WTC11 (cell line): ENCODE data around the gene C12orf43. TPM values are rescaled to one million over a fixed set of nuclear protein-coding genes. Genes with fewer than 3 reads are reported as not detected.

Experiments used
- ATAC-seq: fragments of 200-7000 bp; cut with Tn5 transposase; 2 replicates; pipeline ENCODE4 v1.10.0; 2021; ENCODE audit warnings: mild to moderate bottlenecking, moderate library complexity
- CTCF ChIA-PET: fragments of 300-600 bp; sonication (Branson Sonifier 250); formaldehyde crosslinking; loops from one replicate; lab custom pipeline; 2021; ENCODE audit warnings: antibody characterized with exemption; lab: Charles Lee
- POLR2A ChIA-PET: fragments of 350-600 bp; sonication (Branson Sonifier 250); formaldehyde crosslinking; loops from one replicate; lab custom pipeline; 2021; ENCODE audit warnings: antibody characterized with exemption; lab: Charles Lee
- DNase-seq: peaks from one replicate; pipeline ENCODE4 v3.0.0; 2021; ENCODE audit warnings: low spot score
- H3K27ac Mint-ChIP-seq: 2 replicates; pipeline ENCODE4 v1.8.0; 2021; ENCODE audit warnings: mixed read lengths
- H3K27me3 Mint-ChIP-seq: 2 replicates; pipeline ENCODE4 v1.8.0; 2021; ENCODE audit warnings: low read depth, mild to moderate bottlenecking, moderate library complexity, mixed read lengths
- H3K36me3 Mint-ChIP-seq: 2 replicates; pipeline ENCODE4 v1.8.0; 2021; ENCODE audit warnings: mixed read lengths
- H3K4me1 Mint-ChIP-seq: 2 replicates; pipeline ENCODE4 v1.8.0; 2022; ENCODE audit warnings: mixed read lengths
- H3K4me3 Mint-ChIP-seq: 2 replicates; pipeline ENCODE4 v1.8.0; 2021; ENCODE audit warnings: mild to moderate bottlenecking, moderate library complexity, mixed read lengths
- H3K9me3 Mint-ChIP-seq: 2 replicates; pipeline ENCODE4 v1.8.0; 2021; ENCODE audit warnings: mixed read lengths
- CBFB ChIP-seq: sonication (generic); formaldehyde crosslinking; IDR thresholded peaks from 2 replicates; pipeline ENCODE4 v1.8.1; 2022; ENCODE audit warnings: mild to moderate bottlenecking, low read depth, missing genetic modification reagents
- ETV6 ChIP-seq: sonication (generic); formaldehyde crosslinking; IDR thresholded peaks from 2 replicates; pipeline ENCODE4 v1.8.1; 2022; ENCODE audit warnings: mild to moderate bottlenecking, missing genetic modification reagents
- NR1H2 ChIP-seq: sonication (generic); formaldehyde crosslinking; IDR thresholded peaks from 2 replicates; pipeline ENCODE4 v1.9.0; 2021; ENCODE audit warnings: mild to moderate bottlenecking, moderate library complexity, missing genetic modification reagents
- SOX15 ChIP-seq: fragments of 250-450 bp; sonication (Bioruptor Pico); IDR thresholded peaks from 2 replicates; pipeline ENCODE4 v1.9.0; 2021; ENCODE audit warnings: mild to moderate bottlenecking
- TP53 ChIP-seq: sonication (generic); formaldehyde crosslinking; IDR thresholded peaks from 2 replicates; pipeline ENCODE4 v1.8.1; 2023; ENCODE audit warnings: mild to moderate bottlenecking, missing genetic modification reagents
- ZNF121 ChIP-seq: sonication (generic); formaldehyde crosslinking; IDR thresholded peaks from 2 replicates; pipeline ENCODE4 v1.8.0; 2023; ENCODE audit warnings: missing genetic modification reagents
- ZNF138 ChIP-seq: sonication (generic); formaldehyde crosslinking; conservative IDR thresholded peaks from 2 replicates; pipeline ENCODE4 v1.8.1; 2022; ENCODE audit warnings: mild to moderate bottlenecking, moderate library complexity, missing genetic modification reagents
- ZNF423 ChIP-seq: fragments of 250-450 bp; sonication (Bioruptor Pico); IDR thresholded peaks from 2 replicates; pipeline ENCODE4 v2.1.2; 2022; ENCODE audit warnings: mild to moderate bottlenecking, moderate library complexity
- total RNA-seq: library from RNA; stranded (reverse); gene quantifications from 3 replicates; pipeline ENCODE4 v1.2.3, GENCODE V29; 2021
- TF ChIP-seq, protein P1 (sequence below): fragments of 250-450 bp; sonication (Bioruptor Pico); IDR thresholded peaks from 2 replicates; pipeline ENCODE4 v1.9.0; 2021; ENCODE audit warnings: moderate library complexity, mild to moderate bottlenecking, inconsistent platforms, borderline replicate concordance
- TF ChIP-seq, protein P2 (sequence below): fragments of 250-450 bp; sonication (Bioruptor Pico); IDR thresholded peaks from 2 replicates; pipeline ENCODE4 v2.1.2; 2022; ENCODE audit warnings: mild to moderate bottlenecking, moderate library complexity
- TF ChIP-seq, protein P3 (sequence below): sonication (generic); formaldehyde crosslinking; IDR thresholded peaks from 2 replicates; pipeline ENCODE4 v1.8.0; 2022; ENCODE audit warnings: missing genetic modification reagents
- TF ChIP-seq, protein P4 (sequence below): sonication (generic); formaldehyde crosslinking; IDR thresholded peaks from 2 replicates; pipeline ENCODE4 v1.8.0; 2023; ENCODE audit warnings: missing genetic modification reagents
- TF ChIP-seq, protein P5 (sequence below): sonication (generic); formaldehyde crosslinking; IDR thresholded peaks from 2 replicates; pipeline ENCODE4 v1.8.1; 2023; ENCODE audit warnings: mild to moderate bottlenecking, missing genetic modification reagents, borderline replicate concordance
- TF ChIP-seq, protein P6 (sequence below): fragments of 200-600 bp; IDR thresholded peaks from 2 replicates; pipeline ENCODE4 v1.8.0; 2022; ENCODE audit warnings: antibody characterized with exemption
- TF ChIP-seq, protein P7 (sequence below): sonication (generic); formaldehyde crosslinking; conservative IDR thresholded peaks from 2 replicates; pipeline ENCODE4 v1.8.1; 2023; ENCODE audit warnings: mild to moderate bottlenecking, low read depth, missing genetic modification reagents, moderate library complexity
- TF ChIP-seq, protein P8 (sequence below): sonication (generic); formaldehyde crosslinking; IDR thresholded peaks from 2 replicates; pipeline ENCODE4 v1.8.0; 2022; ENCODE audit warnings: mild to moderate bottlenecking, missing genetic modification reagents

Gene C12orf43
- total RNA-seq, 1 experiment from 2014 or later, result 20.7 TPM

DNA sequence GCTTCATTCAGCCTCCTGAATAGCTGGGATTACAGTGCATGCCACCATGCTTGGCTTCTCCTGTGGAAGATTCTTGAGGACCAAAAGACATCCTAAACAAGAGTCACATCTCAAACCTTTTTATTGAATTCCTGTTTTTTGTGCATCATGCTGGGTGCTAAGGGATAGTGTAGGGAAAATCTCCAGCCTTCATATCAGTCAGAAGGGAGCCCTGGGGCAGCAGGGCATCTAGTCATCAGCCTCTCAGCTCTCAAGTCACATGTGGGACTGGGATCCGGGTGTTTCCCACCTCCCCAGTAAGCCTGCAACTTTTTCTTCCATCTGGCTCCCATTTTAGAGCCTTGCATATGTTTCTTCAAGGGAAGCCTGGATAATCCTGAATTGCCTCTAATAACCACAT, 47.8 kb upstream of the C12orf43 start (continued):
- TF ChIP-seq, protein P1, sequence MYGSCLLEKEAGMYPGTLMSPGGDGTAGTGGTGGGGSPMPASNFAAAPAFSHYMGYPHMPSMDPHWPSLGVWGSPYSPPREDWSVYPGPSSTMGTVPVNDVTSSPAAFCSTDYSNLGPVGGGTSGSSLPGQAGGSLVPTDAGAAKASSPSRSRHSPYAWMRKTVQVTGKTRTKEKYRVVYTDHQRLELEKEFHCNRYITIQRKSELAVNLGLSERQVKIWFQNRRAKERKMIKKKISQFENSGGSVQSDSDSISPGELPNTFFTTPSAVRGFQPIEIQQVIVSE (CRISPR knock-in tag), result no peak
- TF ChIP-seq, protein P2, sequence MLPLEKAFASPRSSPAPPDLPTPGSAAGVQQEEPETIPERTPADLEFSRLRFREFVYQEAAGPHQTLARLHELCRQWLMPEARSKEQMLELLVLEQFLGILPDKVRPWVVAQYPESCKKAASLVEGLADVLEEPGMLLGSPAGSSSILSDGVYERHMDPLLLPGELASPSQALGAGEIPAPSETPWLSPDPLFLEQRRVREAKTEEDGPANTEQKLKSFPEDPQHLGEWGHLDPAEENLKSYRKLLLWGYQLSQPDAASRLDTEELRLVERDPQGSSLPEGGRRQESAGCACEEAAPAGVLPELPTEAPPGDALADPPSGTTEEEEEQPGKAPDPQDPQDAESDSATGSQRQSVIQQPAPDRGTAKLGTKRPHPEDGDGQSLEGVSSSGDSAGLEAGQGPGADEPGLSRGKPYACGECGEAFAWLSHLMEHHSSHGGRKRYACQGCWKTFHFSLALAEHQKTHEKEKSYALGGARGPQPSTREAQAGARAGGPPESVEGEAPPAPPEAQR, result no peak
- TF ChIP-seq TP53 (CRISPR knock-in tag) (no peak), SOX15 (CRISPR knock-in tag) (no peak), ZNF121 (no peak)

DNA sequence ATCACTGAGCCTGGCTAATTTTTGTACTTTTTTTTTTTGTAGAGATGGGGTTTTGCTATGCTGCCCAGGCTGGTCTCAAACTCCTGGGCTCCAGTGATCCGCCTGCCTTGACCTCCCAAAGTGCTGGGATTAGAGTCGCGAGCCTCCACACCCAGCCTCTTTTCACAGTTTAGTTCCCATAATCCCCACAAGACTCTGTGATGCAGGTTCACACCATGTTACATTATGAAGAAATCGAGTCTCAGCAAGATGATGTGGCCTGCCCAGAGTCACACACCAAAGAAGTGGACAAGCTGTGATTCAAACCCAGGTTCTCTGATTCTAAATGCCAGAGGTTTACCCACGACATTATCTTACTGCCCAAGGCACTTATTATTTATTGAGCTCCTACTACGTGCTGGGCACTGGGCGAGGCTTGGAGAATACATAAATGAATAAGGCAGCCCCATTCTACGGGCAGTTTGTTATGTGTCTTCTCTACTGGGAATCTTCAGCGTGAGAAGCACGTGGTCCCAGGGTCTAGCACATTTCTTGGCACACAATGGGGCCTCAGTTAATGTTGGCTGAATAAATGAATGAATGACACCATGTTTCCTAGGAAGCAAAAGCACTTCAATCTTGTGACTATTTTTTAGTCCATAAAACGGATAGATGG, 46.2 kb upstream of the C12orf43 start:
- no peaks in the 10 kb centered on the region for H3K36me3 Mint-ChIP-seq
- ATAC-seq, result no peak
- H3K27ac Mint-ChIP-seq, result no peak overlapping the region
- no peaks in the 10 kb centered on the region for H3K9me3 Mint-ChIP-seq
- peaks cover 3% of the 10 kb centered on the region for H3K4me1 Mint-ChIP-seq
- CTCF ChIA-PET, result interaction anchor here (1.5 kb wide), 1 partner anchor 34 kb away, joined by 4 read pairs; no protein-coding TSS in a partner anchor
- POLR2A ChIA-PET, result no interaction called here
- TF ChIP-seq CBFB (CRISPR knock-in tag) (no peak), ETV6 (CRISPR knock-in tag) (no peak), ZNF423 (CRISPR knock-in tag) (no peak), ZNF138 (CRISPR knock-in tag) (no peak), NR1H2 (CRISPR knock-in tag) (no peak)
- TF ChIP-seq, protein P3, sequence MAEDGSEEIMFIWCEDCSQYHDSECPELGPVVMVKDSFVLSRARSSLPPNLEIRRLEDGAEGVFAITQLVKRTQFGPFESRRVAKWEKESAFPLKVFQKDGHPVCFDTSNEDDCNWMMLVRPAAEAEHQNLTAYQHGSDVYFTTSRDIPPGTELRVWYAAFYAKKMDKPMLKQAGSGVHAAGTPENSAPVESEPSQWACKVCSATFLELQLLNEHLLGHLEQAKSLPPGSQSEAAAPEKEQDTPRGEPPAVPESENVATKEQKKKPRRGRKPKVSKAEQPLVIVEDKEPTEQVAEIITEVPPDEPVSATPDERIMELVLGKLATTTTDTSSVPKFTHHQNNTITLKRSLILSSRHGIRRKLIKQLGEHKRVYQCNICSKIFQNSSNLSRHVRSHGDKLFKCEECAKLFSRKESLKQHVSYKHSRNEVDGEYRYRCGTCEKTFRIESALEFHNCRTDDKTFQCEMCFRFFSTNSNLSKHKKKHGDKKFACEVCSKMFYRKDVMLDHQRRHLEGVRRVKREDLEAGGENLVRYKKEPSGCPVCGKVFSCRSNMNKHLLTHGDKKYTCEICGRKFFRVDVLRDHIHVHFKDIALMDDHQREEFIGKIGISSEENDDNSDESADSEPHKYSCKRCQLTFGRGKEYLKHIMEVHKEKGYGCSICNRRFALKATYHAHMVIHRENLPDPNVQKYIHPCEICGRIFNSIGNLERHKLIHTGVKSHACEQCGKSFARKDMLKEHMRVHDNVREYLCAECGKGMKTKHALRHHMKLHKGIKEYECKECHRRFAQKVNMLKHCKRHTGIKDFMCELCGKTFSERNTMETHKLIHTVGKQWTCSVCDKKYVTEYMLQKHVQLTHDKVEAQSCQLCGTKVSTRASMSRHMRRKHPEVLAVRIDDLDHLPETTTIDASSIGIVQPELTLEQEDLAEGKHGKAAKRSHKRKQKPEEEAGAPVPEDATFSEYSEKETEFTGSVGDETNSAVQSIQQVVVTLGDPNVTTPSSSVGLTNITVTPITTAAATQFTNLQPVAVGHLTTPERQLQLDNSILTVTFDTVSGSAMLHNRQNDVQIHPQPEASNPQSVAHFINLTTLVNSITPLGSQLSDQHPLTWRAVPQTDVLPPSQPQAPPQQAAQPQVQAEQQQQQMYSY (CRISPR knock-in tag), result no peak
- TF ChIP-seq, protein P4, sequence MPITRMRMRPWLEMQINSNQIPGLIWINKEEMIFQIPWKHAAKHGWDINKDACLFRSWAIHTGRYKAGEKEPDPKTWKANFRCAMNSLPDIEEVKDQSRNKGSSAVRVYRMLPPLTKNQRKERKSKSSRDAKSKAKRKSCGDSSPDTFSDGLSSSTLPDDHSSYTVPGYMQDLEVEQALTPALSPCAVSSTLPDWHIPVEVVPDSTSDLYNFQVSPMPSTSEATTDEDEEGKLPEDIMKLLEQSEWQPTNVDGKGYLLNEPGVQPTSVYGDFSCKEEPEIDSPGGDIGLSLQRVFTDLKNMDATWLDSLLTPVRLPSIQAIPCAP (CRISPR knock-in tag), result no peak
- TF ChIP-seq, protein P5, sequence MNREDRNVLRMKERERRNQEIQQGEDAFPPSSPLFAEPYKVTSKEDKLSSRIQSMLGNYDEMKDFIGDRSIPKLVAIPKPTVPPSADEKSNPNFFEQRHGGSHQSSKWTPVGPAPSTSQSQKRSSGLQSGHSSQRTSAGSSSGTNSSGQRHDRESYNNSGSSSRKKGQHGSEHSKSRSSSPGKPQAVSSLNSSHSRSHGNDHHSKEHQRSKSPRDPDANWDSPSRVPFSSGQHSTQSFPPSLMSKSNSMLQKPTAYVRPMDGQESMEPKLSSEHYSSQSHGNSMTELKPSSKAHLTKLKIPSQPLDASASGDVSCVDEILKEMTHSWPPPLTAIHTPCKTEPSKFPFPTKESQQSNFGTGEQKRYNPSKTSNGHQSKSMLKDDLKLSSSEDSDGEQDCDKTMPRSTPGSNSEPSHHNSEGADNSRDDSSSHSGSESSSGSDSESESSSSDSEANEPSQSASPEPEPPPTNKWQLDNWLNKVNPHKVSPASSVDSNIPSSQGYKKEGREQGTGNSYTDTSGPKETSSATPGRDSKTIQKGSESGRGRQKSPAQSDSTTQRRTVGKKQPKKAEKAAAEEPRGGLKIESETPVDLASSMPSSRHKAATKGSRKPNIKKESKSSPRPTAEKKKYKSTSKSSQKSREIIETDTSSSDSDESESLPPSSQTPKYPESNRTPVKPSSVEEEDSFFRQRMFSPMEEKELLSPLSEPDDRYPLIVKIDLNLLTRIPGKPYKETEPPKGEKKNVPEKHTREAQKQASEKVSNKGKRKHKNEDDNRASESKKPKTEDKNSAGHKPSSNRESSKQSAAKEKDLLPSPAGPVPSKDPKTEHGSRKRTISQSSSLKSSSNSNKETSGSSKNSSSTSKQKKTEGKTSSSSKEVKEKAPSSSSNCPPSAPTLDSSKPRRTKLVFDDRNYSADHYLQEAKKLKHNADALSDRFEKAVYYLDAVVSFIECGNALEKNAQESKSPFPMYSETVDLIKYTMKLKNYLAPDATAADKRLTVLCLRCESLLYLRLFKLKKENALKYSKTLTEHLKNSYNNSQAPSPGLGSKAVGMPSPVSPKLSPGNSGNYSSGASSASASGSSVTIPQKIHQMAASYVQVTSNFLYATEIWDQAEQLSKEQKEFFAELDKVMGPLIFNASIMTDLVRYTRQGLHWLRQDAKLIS (CRISPR knock-in tag), result no peak
- TF ChIP-seq, protein P6, sequence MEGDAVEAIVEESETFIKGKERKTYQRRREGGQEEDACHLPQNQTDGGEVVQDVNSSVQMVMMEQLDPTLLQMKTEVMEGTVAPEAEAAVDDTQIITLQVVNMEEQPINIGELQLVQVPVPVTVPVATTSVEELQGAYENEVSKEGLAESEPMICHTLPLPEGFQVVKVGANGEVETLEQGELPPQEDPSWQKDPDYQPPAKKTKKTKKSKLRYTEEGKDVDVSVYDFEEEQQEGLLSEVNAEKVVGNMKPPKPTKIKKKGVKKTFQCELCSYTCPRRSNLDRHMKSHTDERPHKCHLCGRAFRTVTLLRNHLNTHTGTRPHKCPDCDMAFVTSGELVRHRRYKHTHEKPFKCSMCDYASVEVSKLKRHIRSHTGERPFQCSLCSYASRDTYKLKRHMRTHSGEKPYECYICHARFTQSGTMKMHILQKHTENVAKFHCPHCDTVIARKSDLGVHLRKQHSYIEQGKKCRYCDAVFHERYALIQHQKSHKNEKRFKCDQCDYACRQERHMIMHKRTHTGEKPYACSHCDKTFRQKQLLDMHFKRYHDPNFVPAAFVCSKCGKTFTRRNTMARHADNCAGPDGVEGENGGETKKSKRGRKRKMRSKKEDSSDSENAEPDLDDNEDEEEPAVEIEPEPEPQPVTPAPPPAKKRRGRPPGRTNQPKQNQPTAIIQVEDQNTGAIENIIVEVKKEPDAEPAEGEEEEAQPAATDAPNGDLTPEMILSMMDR, result no peak
- TF ChIP-seq, protein P7, sequence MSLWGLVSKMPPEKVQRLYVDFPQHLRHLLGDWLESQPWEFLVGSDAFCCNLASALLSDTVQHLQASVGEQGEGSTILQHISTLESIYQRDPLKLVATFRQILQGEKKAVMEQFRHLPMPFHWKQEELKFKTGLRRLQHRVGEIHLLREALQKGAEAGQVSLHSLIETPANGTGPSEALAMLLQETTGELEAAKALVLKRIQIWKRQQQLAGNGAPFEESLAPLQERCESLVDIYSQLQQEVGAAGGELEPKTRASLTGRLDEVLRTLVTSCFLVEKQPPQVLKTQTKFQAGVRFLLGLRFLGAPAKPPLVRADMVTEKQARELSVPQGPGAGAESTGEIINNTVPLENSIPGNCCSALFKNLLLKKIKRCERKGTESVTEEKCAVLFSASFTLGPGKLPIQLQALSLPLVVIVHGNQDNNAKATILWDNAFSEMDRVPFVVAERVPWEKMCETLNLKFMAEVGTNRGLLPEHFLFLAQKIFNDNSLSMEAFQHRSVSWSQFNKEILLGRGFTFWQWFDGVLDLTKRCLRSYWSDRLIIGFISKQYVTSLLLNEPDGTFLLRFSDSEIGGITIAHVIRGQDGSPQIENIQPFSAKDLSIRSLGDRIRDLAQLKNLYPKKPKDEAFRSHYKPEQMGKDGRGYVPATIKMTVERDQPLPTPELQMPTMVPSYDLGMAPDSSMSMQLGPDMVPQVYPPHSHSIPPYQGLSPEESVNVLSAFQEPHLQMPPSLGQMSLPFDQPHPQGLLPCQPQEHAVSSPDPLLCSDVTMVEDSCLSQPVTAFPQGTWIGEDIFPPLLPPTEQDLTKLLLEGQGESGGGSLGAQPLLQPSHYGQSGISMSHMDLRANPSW, result no peak
- TF ChIP-seq, protein P8, sequence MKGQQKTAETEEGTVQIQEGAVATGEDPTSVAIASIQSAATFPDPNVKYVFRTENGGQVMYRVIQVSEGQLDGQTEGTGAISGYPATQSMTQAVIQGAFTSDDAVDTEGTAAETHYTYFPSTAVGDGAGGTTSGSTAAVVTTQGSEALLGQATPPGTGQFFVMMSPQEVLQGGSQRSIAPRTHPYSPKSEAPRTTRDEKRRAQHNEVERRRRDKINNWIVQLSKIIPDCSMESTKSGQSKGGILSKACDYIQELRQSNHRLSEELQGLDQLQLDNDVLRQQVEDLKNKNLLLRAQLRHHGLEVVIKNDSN (CRISPR knock-in tag), result no peak
- TF ChIP-seq, all 79 proteins: peak for 0
- peaks cover 4% of the 10 kb centered on the region; the same call in 1 of the 2 replicates for H3K27me3 Mint-ChIP-seq
- DNase-seq, result no peak
- no peak overlapping the region for H3K4me3 Mint-ChIP-seq
